ENCODE results near the gene ARHGAP25.

- no peak for TF ChIP-seq JUN (IDR thresholded peaks at IDR 0.05; ENCODE audit: borderline replicate concordance, insufficient read depth, insufficient read length, low read depth)
- no peak for TF ChIP-seq POLR2A (IDR thresholded peaks at IDR 0.05; ENCODE audit: low read depth, low read length)
- no peak for TF ChIP-seq CTCF (IDR thresholded peaks at IDR 0.05; ENCODE audit: extremely low read depth in 1 of 2, insufficient read depth in 1 of 2, low read depth in 1 of 2, low read length in 2 of 2)
- no peak for TF ChIP-seq EZH2 (IDR thresholded peaks at IDR 0.05; ENCODE audit: borderline replicate concordance, low read depth, low read length, severe bottlenecking)
- TF ChIP-seq POLR2AphosphoS5 (IDR thresholded peaks at IDR 0.05; ENCODE audit: insufficient read depth, low read depth, low read length): no peak
Measured at GRCh38 chr2:68692511-68692910, 42.1 kb upstream of the ARHGAP25 start.

Measured in endothelial cell of umbilical vein (primary cell).